Keratinocyte (primary cell): ENCODE data around the gene NCK2. TPM values are rescaled to one million over a fixed set of nuclear protein-coding genes. Genes with fewer than 3 reads are reported as not detected.

Source experiments
- DNase-seq: peaks from one replicate; pipeline ENCODE4 v3.0.0-alpha.2; 2011; ENCODE audit warnings: low read depth, missing footprints, low spot score
- FAIRE-seq: peaks from 2 replicates; lab custom pipeline; 2011; peaks lifted over from hg19 to GRCh38; lab: Jason Lieb, UNC
- H2AFZ ChIP-seq: 2 replicates; pipeline ENCODE4 v1.6.0; 2012; ENCODE audit warnings: low read length, control low read depth, inconsistent platforms; ENCODE audit not compliant: control insufficient read depth
- H3K27ac ChIP-seq: 2 replicates; pipeline ENCODE4 v1.5.1; 2011; ENCODE audit warnings: low read length; ENCODE audit not compliant: control insufficient read depth, insufficient read depth
- H3K27me3 ChIP-seq: 3 replicates; pipeline ENCODE4 v1.6.0; 2011; ENCODE audit warnings: low read length; ENCODE audit not compliant: control insufficient read depth, insufficient read depth; ENCODE audit errors: extremely low read depth
- H3K36me3 ChIP-seq, 2 experiments: 2 replicates in 1 of 2; 3 replicates in 1 of 2; pipeline ENCODE4 v1.5.1; 2011; ENCODE audit warnings: low read length in 2 of 2, mild to moderate bottlenecking in 1 of 2; ENCODE audit not compliant: control insufficient read depth in 2 of 2, insufficient read depth in 2 of 2; ENCODE audit errors: extremely low read depth in 1 of 2
- H3K4me1 ChIP-seq: 3 replicates; pipeline ENCODE4 v1.5.1; 2011; ENCODE audit warnings: low read length; ENCODE audit not compliant: control insufficient read depth, insufficient read depth; ENCODE audit errors: extremely low read depth
- H3K4me2 ChIP-seq: 3 replicates; pipeline ENCODE4 v1.6.0; 2011; ENCODE audit warnings: low read depth, low read length; ENCODE audit not compliant: control insufficient read depth, insufficient read depth; ENCODE audit errors: extremely low read depth
- H3K4me3 ChIP-seq, 3 experiments: fragments of 200-600 bp in 1 of 3; sonication (generic) in 1 of 3; 2 replicates in 2 of 3; 3 replicates in 1 of 3; pipeline ENCODE4 v1.5.1; 2011 to 2016; ENCODE audit warnings: low read length in 3 of 3, mild to moderate bottlenecking in 3 of 3, control low read depth in 2 of 3, inconsistent platforms in 1 of 3, low read depth in 1 of 3, mixed read lengths in 1 of 3, mixed run types in 1 of 3, moderate library complexity in 1 of 3; ENCODE audit not compliant: control insufficient read depth in 2 of 3, insufficient read depth in 2 of 3; ENCODE audit errors: extremely low read depth in 1 of 3
- H3K79me2 ChIP-seq: 2 replicates; pipeline ENCODE4 v1.6.0; 2012; ENCODE audit warnings: low read length; ENCODE audit not compliant: control insufficient read depth, insufficient read depth
- H3K9ac ChIP-seq: 3 replicates; pipeline ENCODE4 v1.6.0; 2011; ENCODE audit warnings: low read length; ENCODE audit not compliant: control insufficient read depth, insufficient read depth; ENCODE audit errors: extremely low read depth
- H3K9me1 ChIP-seq: 3 replicates; pipeline ENCODE4 v1.6.0; 2011; ENCODE audit warnings: low read length; ENCODE audit not compliant: control insufficient read depth, insufficient read depth; ENCODE audit errors: extremely low read depth
- H3K9me3 ChIP-seq: 2 replicates; pipeline ENCODE4 v1.5.1; 2012; ENCODE audit warnings: low read depth, low read length; ENCODE audit not compliant: control insufficient read depth
- H4K20me1 ChIP-seq: 3 replicates; pipeline ENCODE4 v1.6.0; 2011; ENCODE audit warnings: low read length; ENCODE audit not compliant: control insufficient read depth, insufficient read depth; ENCODE audit errors: extremely low read depth
- EZH2 ChIP-seq: IDR thresholded peaks from one replicate; pipeline ENCODE4 v1.6.1; 2012; ENCODE audit warnings: inconsistent platforms, mild to moderate bottlenecking, low read length, moderate library complexity
- dilution Hi-C: fragments of 300-500 bp; cut with MboI; formaldehyde crosslinking; loops from one replicate; pipeline ENCODE4 v1.7.0; 2020; ENCODE audit warnings: low sequenced_read_pairs; ENCODE audit not compliant: extremely low pct_ligation_motif_present
- polyA plus RNA-seq, 5 experiments: library from polyadenylated mRNA; depleted of rRNA in 3 of 5; stranded (reverse) in 3 of 5; stranded (forward) in 1 of 5; unstranded in 1 of 5; fragments of >200 nt; gene quantifications; 1 replicate in 1 of 5; 2 replicates in 3 of 5; 3 replicates in 1 of 5; pipeline versions ENCODE4 v1.2.1 to v1.2.3, GENCODE V29; 2011 to 2012; ENCODE audit warnings: missing spikeins in 2 of 5, low read depth in 1 of 5, low replicate concordance in 1 of 5
- TF ChIP-seq, protein P1 (sequence below), 3 experiments: IDR thresholded peaks in 1 of 3; conservative IDR thresholded peaks in 1 of 3; optimal IDR thresholded peaks in 1 of 3; 2 replicates in 2 of 3; 3 replicates in 1 of 3; pipeline versions ENCODE3 to v1.5.1; 2011; ENCODE audit warnings: low read length in 3 of 3, mild to moderate bottlenecking in 3 of 3, moderate library complexity in 2 of 3, control low read depth in 1 of 3, inconsistent platforms in 1 of 3; ENCODE audit not compliant: insufficient read depth in 2 of 3; ENCODE audit errors: extremely low read depth in 1 of 3

Gene NCK2
- polyA plus RNA-seq, 1 donor (not counting 4 experiments of a cell fraction or from before 2014, with no cell fraction given), result 31.4 TPM

GRCh38 chr2:105820151-105820550, 75.4 kb downstream of the NCK2 start:
- H3K4me3 ChIP-seq, result no peak overlapping the region
- H3K27me3 ChIP-seq, result no peaks in the 10 kb centered on the region
- H3K36me3 ChIP-seq, result no peaks in the 10 kb centered on the region
- no peak overlapping the region for H3K27ac ChIP-seq
- no peak overlapping the region for H3K4me2 ChIP-seq
- H4K20me1 ChIP-seq, result peaks cover 4% of the 10 kb centered on the region
- peaks cover 70% of the 10 kb centered on the region for H3K79me2 ChIP-seq
- H3K9me1 ChIP-seq, result peaks cover 2% of the 10 kb centered on the region
- dilution Hi-C loops, result no loop called here
- H3K4me1 ChIP-seq, result no peaks in the 10 kb centered on the region
- DNase-seq, result no peak
- no peak overlapping the region for H3K9ac ChIP-seq
- H3K9me3 ChIP-seq, result no peaks in the 10 kb centered on the region
- H2AFZ ChIP-seq, result no peak overlapping the region
- TF ChIP-seq, protein P1, sequence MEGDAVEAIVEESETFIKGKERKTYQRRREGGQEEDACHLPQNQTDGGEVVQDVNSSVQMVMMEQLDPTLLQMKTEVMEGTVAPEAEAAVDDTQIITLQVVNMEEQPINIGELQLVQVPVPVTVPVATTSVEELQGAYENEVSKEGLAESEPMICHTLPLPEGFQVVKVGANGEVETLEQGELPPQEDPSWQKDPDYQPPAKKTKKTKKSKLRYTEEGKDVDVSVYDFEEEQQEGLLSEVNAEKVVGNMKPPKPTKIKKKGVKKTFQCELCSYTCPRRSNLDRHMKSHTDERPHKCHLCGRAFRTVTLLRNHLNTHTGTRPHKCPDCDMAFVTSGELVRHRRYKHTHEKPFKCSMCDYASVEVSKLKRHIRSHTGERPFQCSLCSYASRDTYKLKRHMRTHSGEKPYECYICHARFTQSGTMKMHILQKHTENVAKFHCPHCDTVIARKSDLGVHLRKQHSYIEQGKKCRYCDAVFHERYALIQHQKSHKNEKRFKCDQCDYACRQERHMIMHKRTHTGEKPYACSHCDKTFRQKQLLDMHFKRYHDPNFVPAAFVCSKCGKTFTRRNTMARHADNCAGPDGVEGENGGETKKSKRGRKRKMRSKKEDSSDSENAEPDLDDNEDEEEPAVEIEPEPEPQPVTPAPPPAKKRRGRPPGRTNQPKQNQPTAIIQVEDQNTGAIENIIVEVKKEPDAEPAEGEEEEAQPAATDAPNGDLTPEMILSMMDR (optimal IDR thresholded peaks at IDR 0.05 in 1 of 3, IDR thresholded peaks at IDR 0.05 in 1 of 3, conservative IDR thresholded peaks at IDR 0.05 in 1 of 3; ENCODE audit: extremely low read depth in 1 of 3, insufficient read depth in 2 of 3, low read length in 3 of 3), result no peak
- no peak for TF ChIP-seq EZH2
- no peak for FAIRE-seq

DNA sequence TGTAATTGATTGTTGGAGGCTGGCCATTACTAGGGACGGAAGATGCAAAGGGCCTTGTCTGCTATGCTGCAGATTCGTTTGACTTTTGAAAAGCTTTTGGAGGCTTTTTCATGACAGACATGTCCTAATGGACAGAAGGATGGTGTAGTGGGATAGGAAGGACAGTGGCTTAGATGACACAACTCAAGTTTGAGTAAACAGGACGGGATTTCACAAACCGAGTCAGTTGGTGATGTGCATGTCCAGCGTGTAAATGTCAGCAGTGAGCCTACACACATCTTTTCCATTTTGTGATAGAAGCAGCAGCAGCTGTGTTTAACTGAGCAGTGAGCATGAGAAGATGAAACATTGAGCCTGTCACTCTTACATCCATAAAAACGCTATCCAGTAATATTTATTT, 76.0 kb downstream of the NCK2 start:
- H3K4me3 ChIP-seq, result no peak overlapping the region
- peaks cover 2% of the 10 kb centered on the region for H3K9me1 ChIP-seq
- no peak overlapping the region for H2AFZ ChIP-seq
- H3K9me3 ChIP-seq, result no peaks in the 10 kb centered on the region
- H3K4me2 ChIP-seq, result no peak overlapping the region
- dilution Hi-C loops, result no loop called here
- no peak for FAIRE-seq
- no peaks in the 10 kb centered on the region for H3K36me3 ChIP-seq
- H3K27me3 ChIP-seq, result no peaks in the 10 kb centered on the region
- no peak for TF ChIP-seq EZH2
- TF ChIP-seq, protein P1 (optimal IDR thresholded peaks at IDR 0.05 in 1 of 3, IDR thresholded peaks at IDR 0.05 in 1 of 3, conservative IDR thresholded peaks at IDR 0.05 in 1 of 3; ENCODE audit: extremely low read depth in 1 of 3, insufficient read depth in 2 of 3, low read length in 3 of 3), result no peak
- H3K9ac ChIP-seq, result no peak overlapping the region
- peaks cover 65% of the 10 kb centered on the region for H3K79me2 ChIP-seq
- peaks cover 4% of the 10 kb centered on the region for H4K20me1 ChIP-seq
- no peak for DNase-seq
- no peak overlapping the region for H3K27ac ChIP-seq
- no peaks in the 10 kb centered on the region for H3K4me1 ChIP-seq
